Fibroblast of lung (primary cell): ENCODE data around the gene RTKN2.

ENCODE experiments used
- CTCF ChIP-seq, 2 donors: IDR thresholded peaks in 1 of 2; conservative IDR thresholded peaks in 1 of 2; 1 replicate in 1 of 2; 2 replicates in 1 of 2; pipeline ENCODE4 v1.5.1; 2011 to 2012; ENCODE audit warnings: low read length in 2 of 2, control low read depth in 1 of 2, inconsistent platforms in 1 of 2, low read depth in 1 of 2, mild to moderate bottlenecking in 1 of 2
- EZH2 ChIP-seq: IDR thresholded peaks from 2 replicates; pipeline ENCODE4 v1.5.1; 2012; ENCODE audit warnings: low read length, control low read depth, mild to moderate bottlenecking; ENCODE audit errors: missing control alignments

GRCh38 chr10:62133618-62134017 is 135.0 kb downstream of the RTKN2 start:
- TF ChIP-seq EZH2, result no peak
- TF ChIP-seq CTCF (conservative IDR thresholded peaks at IDR 0.05 in 1 of 2, IDR thresholded peaks at IDR 0.05 in 1 of 2; ENCODE audit: low read depth in 1 of 2, low read length in 2 of 2), result no peak
